T-helper 2 cell treated with Interferon-gamma antibody and Interleukin-4, amounts not matched to agents 5 μg/mL and 100 μg/mL, for 36 hours (primary cell): Measurements from ENCODE around the gene NABP2.
"Not testable (repeated sequence)": the region's sequence is repeated elsewhere in the genome, so short reads cannot be mapped to it uniquely, and the experiment has no call there.

Experiments
- DNase-seq: peaks from one replicate; pipeline ENCODE4 v3.0.0; 2021; ENCODE audit warnings: low spot score
- H3K27ac Mint-ChIP-seq: one replicate; pipeline ENCODE4 v1.8.0; 2021; ENCODE audit warnings: mild to moderate bottlenecking, mixed read lengths
- H3K27me3 Mint-ChIP-seq: one replicate; pipeline ENCODE4 v1.8.0; 2021; ENCODE audit warnings: low read depth, mixed read lengths
- H3K36me3 Mint-ChIP-seq: one replicate; pipeline ENCODE4 v1.8.0; 2021; ENCODE audit warnings: low read depth, mixed read lengths
- H3K4me1 Mint-ChIP-seq: one replicate; pipeline ENCODE4 v1.8.0; 2021; ENCODE audit warnings: low read depth, mixed read lengths
- H3K4me3 Mint-ChIP-seq: one replicate; pipeline ENCODE4 v1.8.0; 2022; ENCODE audit warnings: mild to moderate bottlenecking, moderate library complexity, mixed read lengths
- H3K9me3 Mint-ChIP-seq: one replicate; pipeline ENCODE4 v1.8.0; 2021; ENCODE audit warnings: mixed read lengths

The NABP2 gene

GRCh38 chr12:56261503-56262232, 37.5 kb downstream of the NABP2 start:
- no peaks in the 10 kb centered on the region for H3K36me3 Mint-ChIP-seq
- no peak for DNase-seq
- no peak overlapping the region for H3K27ac Mint-ChIP-seq
- H3K4me3 Mint-ChIP-seq, result no peak overlapping the region
- H3K9me3 Mint-ChIP-seq, result no peaks in the 10 kb centered on the region
- H3K4me1 Mint-ChIP-seq, result peaks cover 13% of the 10 kb centered on the region
- no peaks in the 10 kb centered on the region for H3K27me3 Mint-ChIP-seq

DNA sequence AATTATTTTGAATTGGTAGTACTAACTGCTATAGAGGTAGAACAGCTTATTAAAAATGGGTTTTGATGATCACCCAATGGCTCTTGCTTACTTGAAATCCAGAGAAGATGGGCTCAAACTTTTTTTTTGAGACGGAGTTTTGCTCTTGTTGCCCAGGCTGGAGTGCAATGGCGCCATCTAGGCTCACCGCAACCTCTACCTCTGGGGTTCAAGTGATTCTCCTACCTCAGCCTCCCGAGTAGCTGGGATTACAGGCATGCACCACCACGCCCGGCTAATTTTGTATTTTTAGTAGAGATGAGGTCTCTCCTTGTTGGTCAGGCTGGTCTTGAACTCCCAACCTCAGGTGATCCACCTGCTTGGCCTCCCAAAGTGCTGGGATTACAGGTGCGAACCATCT, 38.8 kb downstream of the NABP2 start:
- not testable (repeated sequence) for H3K36me3 Mint-ChIP-seq, DNase-seq, H3K9me3 Mint-ChIP-seq, H3K4me3 Mint-ChIP-seq, H3K27ac Mint-ChIP-seq, H3K27me3 Mint-ChIP-seq
- peaks cover 16% of the 10 kb centered on the region for H3K4me1 Mint-ChIP-seq

- H3K4me3 Mint-ChIP-seq, result peak overlapping the region; percentile 95
- DNase-seq, H3K9me3 Mint-ChIP-seq, H3K27me3 Mint-ChIP-seq: not testable (repeated sequence)
- peak overlapping the region; percentile 93 for H3K27ac Mint-ChIP-seq
- peaks cover 13% of the 10 kb centered on the region for H3K4me1 Mint-ChIP-seq
- H3K36me3 Mint-ChIP-seq, result peaks cover 12% of the 10 kb centered on the region
These were observed 42.0 kb downstream of the NABP2 start for GRCh38 chr12:56266068-56266692.

DNA sequence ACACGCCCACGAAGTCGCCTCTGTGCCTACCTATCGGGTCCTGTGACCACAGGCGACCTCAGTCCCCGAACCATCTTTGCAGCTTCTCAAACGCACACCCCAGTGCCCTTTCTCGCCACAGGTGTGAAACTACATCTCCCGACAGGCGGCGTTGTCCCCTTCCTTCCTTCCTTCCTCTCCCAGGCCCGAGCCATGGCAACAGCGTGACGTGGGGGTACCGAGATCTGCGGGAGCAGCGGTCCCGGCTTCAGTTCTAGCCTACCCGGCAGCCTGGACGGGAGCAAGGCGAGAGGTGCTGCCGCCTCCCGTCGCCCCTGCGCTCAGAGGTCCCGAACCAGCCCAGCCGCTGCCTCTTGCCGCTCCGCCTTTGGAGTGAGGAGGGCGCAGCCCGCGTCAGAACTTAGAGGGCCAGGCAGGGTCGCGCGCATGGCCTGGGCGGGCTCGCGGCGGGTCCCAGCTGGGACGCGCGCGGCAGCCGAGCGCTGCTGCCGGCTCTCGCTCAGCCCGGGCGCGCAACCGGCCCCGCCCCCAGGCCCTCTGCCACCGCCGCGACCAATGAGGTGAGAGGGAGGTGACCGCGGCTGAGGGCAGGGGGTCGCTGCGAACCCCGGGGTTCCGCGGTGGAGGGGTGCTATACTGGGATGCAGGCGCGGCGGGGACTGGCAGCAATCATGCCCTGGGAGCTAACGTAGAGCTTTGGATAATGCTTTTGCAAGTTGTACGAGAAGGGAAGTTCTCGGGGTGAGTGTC, 42.7 kb downstream of the NABP2 start, which contains the start of gene COQ10A:
COQ10A (plus strand) TSS at position 250 of the 750 bp plus-strand sequence; CDS start at position 427, 177 bp downstream.
- DNase-seq, result peak; percentile 83
- peaks cover 13% of the 10 kb centered on the region for H3K4me1 Mint-ChIP-seq
- no peaks in the 10 kb centered on the region for H3K9me3 Mint-ChIP-seq
- H3K4me3 Mint-ChIP-seq, result peak within 1 kb of the TSS; percentile 95
- peaks cover 15% of the 10 kb centered on the region for H3K36me3 Mint-ChIP-seq
- peak within 1 kb of the TSS; percentile 93 for H3K27ac Mint-ChIP-seq
- H3K27me3 Mint-ChIP-seq, result no peaks in the 10 kb centered on the region

DNA sequence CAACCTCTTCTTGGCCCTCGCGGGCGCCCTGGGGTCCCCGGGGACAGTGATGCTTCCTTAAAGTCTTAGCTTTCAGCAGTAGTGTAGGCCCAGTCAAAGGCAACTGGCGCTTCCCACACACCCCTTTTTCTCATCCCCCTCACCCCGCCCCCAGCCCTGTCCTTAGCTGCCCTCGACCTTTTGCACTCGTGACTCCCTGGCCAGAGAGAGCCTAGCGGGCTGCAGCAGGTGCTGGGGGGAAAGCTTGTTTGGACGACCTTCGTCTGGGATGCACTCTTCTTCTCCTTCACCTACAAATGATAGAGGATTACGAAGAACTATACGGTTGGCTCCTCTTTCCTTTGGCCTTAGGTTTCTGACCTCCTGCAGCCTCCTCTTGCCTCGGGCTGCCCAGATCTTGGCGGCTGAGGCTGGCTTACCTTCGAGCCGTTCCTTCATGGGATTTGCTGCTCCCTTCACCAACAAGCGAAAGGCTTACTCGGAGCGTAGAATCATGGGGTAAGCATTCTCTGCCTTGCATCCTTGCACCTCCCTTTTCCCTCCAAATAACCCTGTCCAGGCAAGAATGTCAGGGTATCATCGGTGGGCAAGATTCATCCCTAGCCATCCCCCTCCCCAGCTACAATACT, 43.4 kb downstream of the NABP2 start:
- Mint-ChIP-seq H3K36me3 (peaks cover 18% of the 10 kb centered on the region), H3K9me3 (no peaks in the 10 kb centered on the region), H3K27ac (peak overlapping the region; percentile 46), H3K4me3 (peak overlapping the region; percentile 72), H3K27me3 (no peaks in the 10 kb centered on the region), H3K4me1 (peaks cover 13% of the 10 kb centered on the region)
- no peak for DNase-seq

GRCh38 chr12:56271031-56271430, 46.9 kb downstream of the NABP2 start:
- H3K27ac Mint-ChIP-seq, result no peak overlapping the region
- H3K4me1 Mint-ChIP-seq, result peaks cover 12% of the 10 kb centered on the region
- peaks cover 39% of the 10 kb centered on the region for H3K36me3 Mint-ChIP-seq
- no peaks in the 10 kb centered on the region for H3K9me3 Mint-ChIP-seq
- H3K4me3 Mint-ChIP-seq, result no peak overlapping the region
- H3K27me3 Mint-ChIP-seq, result no peaks in the 10 kb centered on the region
- no peak for DNase-seq

- not testable (repeated sequence) for H3K27ac Mint-ChIP-seq, H3K9me3 Mint-ChIP-seq
These were observed 48.3 kb downstream of the NABP2 start for GRCh38 chr12:56272468-56272867.

GRCh38 chr12:56274299-56274698, 50.2 kb downstream of the NABP2 start:
- DNase-seq, result no peak
- H3K4me1 Mint-ChIP-seq, result no peaks in the 10 kb centered on the region
- H3K9me3 Mint-ChIP-seq, result no peaks in the 10 kb centered on the region
- H3K4me3 Mint-ChIP-seq, result no peak overlapping the region
- H3K27me3 Mint-ChIP-seq, result no peaks in the 10 kb centered on the region
- peaks cover 49% of the 10 kb centered on the region for H3K36me3 Mint-ChIP-seq
- no peak overlapping the region for H3K27ac Mint-ChIP-seq

More at GRCh38 chr12:56272468-56272867, 48.3 kb downstream of the NABP2 start:
- H3K27me3 Mint-ChIP-seq, H3K4me1 Mint-ChIP-seq, H3K4me3 Mint-ChIP-seq, DNase-seq: not testable (repeated sequence)
- peaks cover 42% of the 10 kb centered on the region for H3K36me3 Mint-ChIP-seq

DNA sequence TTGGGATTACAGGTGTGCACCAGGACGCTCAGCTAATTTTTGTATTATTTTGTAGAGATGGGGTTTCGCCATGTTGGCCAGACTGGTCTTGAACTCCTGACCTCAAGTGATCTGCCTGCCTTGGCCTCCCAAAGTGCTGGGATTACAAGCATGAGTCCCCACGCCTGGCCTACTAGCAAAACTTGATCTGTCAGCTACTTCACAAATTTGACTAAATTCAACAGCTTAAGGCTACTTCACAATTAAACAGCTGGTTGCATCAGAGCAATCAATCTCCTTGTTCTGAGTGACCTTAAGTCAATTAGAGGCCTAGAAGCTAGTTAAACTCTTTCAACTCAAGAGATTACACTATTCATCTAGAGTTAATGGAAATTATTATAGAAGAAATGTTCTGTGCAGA, 54.8 kb downstream of the NABP2 start:
- Mint-ChIP-seq H3K27ac (no peak overlapping the region), H3K4me1 (no peaks in the 10 kb centered on the region), H3K9me3 (no peaks in the 10 kb centered on the region), H3K4me3 (no peak overlapping the region), H3K36me3 (peaks cover 47% of the 10 kb centered on the region), H3K27me3 (no peaks in the 10 kb centered on the region)
- no peak for DNase-seq
